CD4-positive, alpha-beta T cell treated with Interleukin-15 for 1 hour (primary cell): ENCODE results near the gene MLF2.

Source experiments
- DNase-seq: peaks from one replicate; pipeline ENCODE4 v3.0.0-alpha.2; 2020

Gene MLF2

DNA sequence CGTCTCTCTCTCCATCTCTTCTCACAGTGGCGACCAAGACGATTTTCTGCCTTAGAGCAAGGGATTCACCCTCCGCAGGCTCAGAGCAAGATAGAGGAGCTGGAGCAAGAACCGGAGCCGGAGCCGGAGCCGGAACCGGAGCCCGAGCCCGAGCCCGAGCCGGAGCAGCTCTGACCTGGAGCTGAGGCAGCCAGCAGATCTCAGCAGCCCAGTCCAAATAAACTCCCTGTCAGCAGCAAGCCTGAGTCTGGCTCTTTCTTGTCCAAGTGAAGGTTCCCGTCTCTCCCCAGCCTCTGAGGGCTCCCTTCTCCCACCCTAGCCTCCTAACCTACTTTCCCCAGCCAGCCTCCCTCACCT, 25.3 kb upstream of the MLF2 start:
- DNase-seq = no peak

DNA sequence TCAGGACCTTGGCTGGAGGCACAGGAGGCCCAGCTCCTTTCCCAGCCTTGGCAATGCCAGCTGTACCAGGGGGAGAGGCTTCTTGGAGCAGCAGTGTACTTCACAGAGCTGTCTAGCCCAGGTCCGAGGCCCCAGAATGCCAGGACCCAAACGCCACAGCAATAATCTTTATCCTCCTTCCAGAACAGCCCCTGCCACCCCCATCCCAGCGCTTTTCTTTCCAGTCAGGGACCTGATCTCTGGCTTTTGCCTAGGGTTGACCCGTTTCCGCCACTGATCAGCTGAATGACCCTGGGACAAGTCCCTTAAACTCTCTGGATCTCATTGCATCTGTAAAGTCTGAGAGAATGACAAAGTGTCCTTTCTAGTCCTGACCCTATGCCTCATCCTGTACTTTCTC, 24.4 kb upstream of the MLF2 start:
- no peak for DNase-seq

DNA sequence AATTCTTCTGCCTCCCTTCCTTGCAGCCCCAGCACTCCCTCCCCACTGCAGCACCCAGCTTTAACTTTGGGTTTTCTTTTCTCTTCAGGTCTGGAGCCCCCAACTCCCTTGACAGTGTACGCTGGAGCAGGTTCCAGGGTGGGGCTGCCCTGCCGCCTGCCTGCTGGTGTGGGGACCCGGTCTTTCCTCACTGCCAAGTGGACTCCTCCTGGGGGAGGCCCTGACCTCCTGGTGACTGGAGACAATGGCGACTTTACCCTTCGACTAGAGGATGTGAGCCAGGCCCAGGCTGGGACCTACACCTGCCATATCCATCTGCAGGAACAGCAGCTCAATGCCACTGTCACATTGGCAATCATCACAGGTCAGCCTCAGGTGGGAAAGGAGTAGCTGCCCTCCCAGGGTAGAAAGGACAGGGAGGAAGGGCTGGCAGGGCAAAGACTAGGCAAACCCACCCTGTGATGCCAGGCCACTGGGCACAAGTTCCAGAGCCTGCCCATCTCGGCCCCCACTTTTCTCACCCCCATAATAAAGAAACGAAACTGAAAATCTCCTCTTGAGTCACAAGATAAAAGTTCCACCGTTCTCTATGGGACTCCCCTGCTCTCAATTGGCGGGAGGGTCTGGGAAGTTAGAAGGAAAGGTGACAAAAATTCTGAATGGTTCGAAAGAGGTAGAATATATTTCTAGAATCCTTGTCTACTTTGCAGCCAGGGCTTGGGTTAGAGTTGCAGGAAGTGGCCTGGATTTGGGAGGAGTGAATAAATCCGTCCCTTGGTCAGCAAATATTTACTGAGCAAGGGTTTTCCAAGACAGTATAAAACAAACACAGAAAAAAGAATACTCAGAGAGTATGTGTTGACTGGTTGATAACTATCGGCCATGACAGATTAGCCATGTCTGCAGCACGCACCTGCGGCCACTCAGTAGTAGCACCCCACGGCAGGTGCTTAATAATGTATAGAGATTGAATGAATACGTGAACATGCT, 22.5 kb upstream of the MLF2 start:
- DNase-seq = no peak

DNA sequence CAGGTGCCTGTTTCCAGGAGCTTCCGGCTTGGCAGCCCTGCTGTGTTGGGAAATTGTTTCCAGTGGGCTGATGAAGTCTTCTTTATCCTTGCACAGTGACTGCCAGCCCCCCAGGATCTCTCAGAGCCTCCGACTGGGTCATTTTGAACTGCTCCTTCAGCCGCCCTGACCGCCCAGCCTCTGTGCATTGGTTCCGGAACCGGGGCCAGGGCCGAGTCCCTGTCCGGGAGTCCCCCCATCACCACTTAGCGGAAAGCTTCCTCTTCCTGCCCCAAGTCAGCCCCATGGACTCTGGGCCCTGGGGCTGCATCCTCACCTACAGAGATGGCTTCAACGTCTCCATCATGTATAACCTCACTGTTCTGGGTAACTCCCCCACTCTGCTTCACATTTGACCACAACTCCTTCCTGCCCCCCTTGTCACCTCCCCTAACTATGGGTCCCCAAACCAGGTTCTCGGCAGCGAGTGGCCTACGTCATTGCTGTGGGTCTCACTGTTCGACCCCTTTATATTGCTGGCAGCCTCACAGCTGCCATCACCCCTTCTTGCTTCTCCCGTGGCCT, 21.6 kb upstream of the MLF2 start:
- DNase-seq = peak; percentile 62

DNA sequence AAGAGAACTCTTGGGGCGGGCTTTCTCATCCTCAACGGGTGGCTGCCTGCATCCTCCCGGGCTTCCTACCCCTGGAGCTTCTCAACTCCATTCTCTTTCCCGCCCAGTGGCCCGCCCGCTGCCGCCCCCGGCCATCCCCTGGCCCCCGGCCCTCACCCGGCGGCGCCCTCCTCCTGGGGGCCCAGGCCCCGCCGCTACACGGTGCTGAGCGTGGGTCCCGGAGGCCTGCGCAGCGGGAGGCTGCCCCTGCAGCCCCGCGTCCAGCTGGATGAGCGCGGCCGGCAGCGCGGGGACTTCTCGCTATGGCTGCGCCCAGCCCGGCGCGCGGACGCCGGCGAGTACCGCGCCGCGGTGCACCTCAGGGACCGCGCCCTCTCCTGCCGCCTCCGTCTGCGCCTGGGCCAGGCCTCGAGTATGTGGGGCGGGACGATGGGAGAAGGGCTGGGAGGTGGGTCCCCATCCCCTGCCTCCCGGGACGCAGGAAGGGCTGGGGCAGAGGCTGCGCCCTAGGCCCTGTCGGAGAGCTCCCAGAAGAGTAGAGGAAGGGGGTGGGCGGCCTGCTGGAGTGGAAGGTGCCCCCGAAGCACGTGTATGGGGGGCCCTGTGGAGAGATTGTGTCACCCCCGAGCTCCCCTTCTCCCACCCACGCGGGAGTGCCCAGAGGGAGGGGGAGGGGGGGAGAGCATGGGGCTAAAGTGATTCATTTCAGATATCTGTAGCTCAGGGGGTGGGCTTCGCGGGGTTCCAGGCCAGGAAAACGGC, 20.8 kb upstream of the MLF2 start:
- DNase-seq = no peak

DNA sequence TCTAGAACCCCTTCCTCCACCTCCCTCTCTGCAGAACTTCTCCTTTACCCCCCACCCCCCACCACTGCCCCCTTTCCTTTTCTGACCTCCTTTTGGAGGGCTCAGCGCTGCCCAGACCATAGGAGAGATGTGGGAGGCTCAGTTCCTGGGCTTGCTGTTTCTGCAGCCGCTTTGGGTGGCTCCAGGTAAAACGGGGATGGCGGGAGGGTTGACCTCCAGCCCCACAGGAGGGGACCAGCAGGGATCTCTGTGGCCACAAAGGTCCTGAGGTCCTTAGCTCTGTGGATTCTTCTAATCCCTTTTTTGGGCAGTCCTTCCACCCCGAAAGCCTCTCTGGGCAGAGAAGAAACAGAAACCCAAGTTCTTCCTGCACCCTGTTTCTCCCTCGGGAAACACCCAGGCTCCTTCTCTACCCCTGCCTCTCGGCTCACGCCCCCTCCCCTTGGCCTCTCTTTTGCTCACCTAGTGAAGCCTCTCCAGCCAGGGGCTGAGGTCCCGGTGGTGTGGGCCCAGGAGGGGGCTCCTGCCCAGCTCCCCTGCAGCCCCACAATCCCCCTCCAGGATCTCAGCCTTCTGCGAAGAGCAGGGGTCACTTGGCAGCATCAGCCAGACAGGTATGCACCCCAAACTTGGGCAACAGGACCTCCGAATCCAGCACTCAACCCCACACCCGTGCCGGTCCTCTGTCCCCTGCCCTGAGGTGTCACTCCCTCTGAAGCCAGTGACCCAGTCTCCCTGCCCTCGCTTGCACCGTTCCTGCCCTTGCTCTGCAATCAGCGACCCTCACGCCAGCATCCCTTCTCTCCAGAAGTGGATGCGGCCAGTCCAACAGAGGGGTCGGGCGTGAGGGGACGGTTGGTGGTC, 20.0 kb upstream of the MLF2 start:
- no peak for DNase-seq

DNA sequence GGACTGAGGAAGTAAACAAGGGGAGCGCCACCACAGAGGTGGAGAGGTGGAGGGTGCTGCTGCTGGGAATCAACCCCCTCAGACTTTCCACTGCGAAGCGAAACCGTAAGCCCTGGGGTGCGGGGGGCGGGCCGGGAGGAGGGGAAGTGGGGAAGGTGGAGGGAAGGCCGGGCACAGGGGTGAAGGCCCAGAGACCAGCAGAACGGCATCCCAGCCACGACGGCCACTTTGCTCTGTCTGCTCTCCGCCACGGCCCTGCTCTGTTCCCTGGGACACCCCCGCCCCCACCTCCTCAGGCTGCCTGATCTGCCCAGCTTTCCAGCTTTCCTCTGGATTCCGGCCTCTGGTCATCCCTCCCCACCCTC, 19.4 kb upstream of the MLF2 start, which contains the start of gene LAG3:
Gene LAG3 (plus strand): TSS at position 190 of the 365 bp plus-strand sequence. CDS start 333 bp downstream, outside the sequence.
- peak; percentile 37 for DNase-seq

DNA sequence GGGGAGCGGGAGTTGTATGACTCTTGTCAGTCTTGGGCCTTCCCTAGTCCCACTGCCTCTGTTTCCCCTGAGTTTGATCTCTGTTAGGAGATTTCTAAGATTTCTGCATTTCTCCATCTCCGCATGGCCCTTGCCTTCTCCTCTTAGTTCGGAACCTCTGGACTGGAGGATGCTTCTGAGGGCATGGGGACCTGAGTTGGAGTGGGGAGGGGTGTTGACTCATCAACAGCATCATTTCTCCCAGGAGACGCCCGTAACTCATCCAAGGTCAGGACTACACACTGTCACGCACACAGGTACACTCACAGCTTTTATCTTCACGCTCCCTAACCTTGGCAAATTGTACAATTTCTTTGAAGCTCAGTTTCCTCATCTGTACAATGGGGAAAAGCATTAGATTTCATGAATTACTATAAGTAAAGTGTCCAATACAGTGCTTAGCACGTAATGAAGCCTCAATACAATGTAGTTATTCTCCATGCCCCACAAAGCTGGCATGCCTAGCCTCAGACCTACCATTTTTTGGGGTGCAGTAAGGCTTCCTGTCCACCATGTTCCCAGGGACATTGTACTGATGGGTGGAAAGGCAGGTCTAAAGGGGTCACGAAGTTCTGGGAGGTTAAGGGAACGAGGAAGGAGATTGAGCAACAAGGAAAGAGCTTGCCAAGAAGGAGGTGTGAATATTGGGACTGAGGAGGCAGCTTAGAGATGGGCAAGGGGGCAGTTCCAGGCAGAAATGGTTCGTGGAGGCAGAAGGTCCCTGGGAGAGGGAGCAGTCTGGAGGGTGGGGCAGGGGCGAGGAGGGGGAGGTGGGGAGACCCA, 18.8 kb upstream of the MLF2 start:
- no peak for DNase-seq

DNA sequence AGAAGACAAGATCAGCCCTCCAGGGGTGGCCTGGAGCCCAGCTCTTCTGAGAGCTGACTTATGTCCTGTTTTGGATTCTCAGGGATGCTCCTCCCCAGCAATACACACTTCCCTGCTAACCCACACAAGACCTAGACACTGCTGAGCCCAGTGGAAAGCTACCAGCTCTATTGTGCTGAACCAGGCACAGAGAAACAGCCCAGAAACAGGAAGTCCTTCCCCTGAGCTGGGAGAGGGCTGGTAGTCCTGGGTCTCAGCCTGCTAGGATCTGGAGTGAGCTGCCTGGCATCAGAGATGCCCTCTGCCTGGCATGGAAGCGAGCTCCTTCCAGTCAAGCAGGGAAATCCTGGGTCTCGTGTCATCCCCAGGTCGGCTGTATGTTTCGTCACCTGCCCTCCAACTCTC, 18.2 kb upstream of the MLF2 start:
- DNase-seq = no peak

DNA sequence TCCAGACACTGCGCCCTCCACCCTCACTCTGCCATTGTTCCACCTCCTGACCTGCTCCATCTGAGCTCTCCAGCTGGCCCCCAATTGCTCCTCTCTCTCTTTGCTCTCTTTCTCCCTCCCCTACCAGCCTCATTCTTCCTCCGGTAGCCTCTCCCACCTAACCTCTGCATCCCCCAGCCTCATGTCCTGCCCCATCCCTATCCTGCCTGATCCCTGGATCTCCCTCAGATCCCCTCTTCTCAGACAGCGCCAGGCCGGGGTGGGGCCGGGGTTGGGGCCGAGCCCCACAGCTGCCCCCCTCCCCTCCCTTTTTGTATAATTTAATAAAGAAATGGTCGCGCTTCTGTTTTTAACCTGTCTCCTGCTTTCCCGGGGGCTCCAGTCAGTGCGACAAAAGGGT, 17.7 kb upstream of the MLF2 start:
- no peak for DNase-seq

DNA sequence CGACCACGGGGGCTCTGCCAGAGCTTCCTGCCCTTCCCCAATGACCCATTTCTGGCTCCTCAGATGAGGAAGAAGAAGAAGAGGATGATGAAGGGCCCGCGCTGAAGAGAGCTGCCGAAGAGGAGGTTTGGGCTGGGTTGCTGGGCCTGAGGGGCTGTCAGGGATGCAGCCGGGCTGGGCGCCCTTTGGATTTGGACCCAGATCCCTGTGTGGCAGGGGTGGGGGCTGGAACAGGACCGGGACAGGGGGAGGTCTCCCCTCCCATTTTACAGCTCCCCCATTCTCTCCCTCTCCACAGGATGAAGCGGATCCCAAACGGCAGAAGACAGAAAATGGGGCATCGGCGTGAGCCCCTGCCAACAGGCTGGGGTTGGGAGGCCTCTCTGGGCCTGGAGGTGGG, 17.2 kb upstream of the MLF2 start:
- DNase-seq = no peak

DNA sequence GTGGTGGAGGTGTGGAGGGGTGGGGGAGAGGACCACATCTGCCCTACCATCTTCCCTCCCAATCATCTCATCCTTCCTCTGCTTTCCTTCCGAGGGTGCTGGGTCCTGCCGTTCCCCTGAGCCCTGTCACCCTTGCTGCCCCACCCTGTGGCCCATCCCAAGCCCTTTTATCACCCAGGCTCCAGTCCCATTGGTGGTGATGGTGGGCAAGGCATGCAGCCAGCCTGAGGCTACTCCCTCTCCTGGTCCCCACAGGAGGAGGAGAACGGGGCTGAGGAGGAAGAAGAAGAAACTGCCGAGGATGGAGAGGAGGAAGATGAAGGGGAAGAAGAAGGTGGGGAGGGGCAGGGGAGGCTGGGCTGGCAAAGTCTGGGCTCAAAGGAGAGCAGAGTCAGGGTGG, 16.7 kb upstream of the MLF2 start:
- no peak for DNase-seq

DNA sequence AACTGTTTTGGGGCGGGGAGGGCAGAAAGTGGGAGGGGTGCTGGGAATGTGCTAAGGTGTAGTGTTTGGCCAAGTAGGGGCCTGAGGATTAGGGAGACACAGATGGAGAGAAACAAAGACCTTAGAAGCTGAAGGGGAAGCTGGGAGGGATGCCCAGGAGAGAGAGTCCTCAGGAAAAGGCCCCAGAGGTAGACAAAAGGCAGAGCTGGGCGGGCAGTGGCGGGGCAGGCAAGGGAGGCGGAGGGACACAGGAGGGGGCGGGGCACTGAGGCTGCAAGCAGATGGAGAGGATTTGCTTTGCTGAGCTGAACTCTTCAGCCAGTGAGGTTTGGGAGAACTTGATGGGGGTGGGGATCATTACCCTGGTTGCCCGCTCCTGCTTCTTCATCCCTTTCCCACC, 16.0 kb upstream of the MLF2 start:
- no peak for DNase-seq

DNA sequence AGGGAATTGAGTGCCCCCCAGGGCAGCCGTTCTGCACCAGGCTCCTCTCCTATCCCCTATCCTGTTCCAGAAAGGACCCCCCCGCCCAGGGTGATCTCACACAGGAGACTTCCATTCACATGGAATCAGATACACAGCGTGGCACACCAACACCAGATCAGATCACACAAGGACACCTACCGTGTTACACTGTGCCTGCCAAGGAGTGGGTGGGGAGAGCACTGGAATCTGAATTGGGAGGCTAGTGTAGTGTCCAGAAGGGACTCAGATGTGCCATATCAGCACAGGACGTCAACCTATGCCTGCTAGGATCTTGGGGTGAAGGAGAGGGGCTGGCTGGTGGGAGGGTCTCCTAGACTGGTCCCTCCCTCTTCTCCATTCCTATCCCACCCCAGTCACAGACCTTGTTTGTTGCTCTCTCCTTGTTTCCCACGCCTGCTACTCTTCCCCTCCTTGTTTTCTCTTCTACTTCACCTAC, 15.5 kb upstream of the MLF2 start:
- no peak for DNase-seq

DNA sequence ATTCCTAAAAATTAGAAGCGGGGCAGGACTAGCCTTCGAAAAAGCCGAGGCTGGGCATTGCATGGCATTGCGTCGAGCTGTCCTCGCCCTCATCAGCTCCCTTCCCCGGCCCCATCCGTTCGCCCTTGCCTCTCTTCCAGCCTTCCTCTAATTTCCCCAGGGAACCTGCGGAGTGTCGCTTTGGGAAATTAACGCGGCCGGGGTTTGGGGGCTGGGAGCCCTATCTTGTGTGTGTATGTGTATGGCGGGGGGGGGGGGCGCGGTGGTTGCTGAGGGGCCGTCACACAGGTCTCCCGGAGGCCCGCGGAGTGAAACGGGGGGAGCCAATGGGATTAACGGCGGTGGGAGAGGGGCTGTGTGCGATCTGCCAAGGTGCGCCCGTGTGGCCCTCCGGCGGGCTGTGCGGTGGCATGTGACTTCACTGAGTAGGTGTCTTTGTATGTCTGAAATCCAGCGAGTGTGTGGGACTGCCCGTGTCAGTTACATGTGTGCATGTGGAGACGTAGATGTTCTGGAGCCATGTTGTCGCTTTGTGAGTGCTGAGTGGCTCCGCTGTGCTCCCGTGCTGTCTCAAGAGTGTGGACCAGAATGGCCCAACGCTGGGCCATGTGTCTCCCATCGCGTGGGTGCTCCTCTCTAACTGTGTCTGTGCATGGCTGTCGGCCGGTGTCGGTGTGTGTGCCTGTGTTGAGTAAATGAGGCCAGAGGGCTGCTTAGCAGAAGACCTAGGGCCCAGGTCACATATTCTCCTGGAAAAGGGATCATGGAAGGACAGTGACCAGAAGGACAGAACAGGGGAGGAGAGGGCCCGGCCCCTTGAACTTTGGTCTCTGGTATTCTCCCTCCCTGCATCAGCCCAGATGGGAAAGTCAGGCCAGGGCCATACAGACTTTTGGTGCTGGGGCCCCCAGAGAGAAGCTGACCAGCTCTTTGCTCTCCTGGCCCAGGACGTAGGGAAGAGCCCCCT, 14.7 kb upstream of the MLF2 start:
- DNase-seq = no peak

DNA sequence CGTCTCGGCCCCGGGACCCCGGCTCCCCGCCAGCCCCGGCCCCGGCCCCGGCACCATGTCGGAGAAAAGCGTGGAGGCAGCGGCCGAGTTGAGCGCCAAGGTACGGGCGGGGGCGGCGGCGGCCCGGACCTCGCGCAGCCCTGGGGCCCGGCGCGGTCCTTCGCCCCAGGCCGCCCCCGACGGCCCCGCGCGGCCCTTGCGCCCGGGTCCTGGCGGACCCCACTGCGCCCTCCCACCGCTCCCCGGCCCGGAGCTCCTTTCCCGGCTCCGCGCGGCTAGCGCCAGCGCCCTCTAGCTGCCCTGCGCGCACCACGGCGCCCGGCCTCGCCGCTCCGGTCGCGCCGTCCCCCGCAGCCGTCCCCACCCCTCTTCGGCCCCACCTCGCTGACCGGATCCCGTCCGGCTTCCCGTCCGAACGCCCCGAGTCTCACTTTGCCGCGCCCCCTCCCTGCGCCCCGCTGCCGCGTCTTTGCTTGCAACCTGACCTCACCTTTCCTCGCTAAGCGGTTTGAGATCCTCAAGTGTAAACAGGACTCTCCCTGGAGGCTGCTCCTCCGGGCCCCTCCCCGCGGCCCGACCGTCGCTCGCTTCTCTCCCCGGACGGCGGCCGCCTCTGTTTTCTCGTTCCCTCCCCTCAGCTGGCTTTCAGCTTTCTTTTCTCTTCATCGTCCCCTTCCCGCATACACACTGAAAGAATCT, 13.9 kb upstream of the MLF2 start:
- peak; percentile 42 for DNase-seq

DNA sequence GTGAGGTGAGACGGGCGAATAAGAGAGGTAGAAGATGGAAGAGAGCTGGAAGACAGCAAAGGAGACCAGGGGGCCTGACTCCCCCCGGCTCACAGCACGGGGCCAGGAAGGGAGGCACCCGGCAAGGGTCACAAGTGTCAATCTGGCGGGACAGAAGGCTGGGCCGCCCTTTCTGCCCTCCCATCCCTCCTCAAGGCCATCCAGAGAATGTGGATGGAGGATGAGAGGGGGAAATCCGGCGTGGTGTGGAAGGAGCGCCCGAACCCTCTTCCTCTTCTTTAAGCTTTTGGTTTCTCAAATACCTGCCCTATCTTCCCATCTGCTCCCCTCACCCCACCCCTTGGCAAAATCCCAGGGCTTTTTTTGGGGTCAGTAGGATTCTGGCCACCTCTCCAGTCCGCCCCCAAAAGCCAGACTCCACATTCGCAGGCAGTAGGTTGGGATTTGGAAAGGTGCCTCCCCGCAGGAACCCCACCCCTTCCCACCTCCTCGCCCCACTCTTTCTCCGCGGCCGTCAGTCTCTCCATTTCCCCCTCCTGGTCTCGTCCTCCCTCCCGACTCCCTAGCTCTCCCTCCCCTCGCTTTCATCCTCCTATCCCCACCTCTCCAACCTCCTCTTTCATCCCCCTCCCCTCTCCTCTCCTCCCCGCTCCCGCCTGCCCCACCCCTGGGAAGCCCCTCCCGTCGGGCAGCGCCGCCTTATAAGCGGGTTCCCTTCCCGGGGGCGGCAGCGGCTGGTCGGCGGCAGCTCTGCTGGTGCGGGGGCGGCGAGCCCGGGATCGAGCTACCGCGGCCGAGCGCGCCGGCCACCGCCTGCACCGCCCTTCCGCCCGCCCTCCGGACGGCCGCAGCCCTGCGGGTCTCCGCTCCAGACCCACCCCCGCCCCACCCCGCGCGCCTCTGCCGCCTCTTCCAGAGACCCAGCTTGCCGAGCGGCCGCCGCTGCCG, 13.0 kb upstream of the MLF2 start, which contains the start of gene PTMS:
Gene PTMS (plus strand): TSS at position 730 of the 948 bp plus-strand sequence. CDS start 343 bp downstream, outside the sequence.
- no peak for DNase-seq

DNA sequence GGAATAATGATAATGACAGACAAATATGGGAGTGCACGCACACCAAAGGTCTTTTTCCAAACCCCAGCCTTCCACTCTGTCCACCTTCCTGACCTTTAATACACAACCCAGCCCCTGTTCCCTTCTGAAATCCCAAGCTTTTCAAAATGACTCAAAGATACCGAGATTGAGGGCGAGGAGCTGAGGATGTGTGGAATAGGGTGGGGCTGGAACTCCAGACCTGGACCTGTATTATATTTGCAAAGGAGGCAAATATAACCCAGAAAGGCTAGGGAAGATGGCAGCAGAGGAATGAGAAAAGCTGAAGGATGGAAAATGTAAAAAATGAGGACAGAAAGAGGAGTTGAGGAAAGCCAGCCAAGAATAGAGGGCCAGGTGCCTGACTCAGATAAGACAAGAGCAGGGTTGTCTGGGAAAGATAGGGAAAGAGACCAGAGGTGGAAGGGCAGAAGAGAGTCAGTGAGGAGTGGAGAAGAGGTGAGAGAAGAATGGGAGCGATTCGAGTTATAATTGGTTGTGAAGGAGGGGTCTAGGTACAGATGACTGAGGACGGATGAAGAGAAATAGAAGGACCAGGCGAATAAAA, 12.2 kb upstream of the MLF2 start:
- no peak for DNase-seq
